OCI-LY1 (cell line): ENCODE measurements around the gene HAND1.

Experiments used
- CTCF ChIP-seq: fragments of 200-600 bp; sonication (generic), shearing (Covaris generic); IDR thresholded peaks from 2 replicates; pipeline ENCODE4 v1.5.1; 2017; ENCODE audit warnings: mild to moderate bottlenecking, antibody characterized with exemption, low read length, moderate library complexity, mixed read lengths
- EZH2 ChIP-seq: fragments of 200-600 bp; sonication (generic), shearing (Covaris generic); IDR thresholded peaks from 2 replicates; pipeline ENCODE4 v1.8.0; 2017; ENCODE audit warnings: borderline replicate concordance, mixed run types, mild to moderate bottlenecking, antibody characterized with exemption, low read length, moderate library complexity, mixed read lengths

GRCh38 chr5:154502180-154502579 is 24.2 kb upstream of the HAND1 start:
- TF ChIP-seq CTCF (no peak), EZH2 (no peak)
